ENCODE data around the gene PRKCI. TPM values are rescaled to one million over a fixed set of nuclear protein-coding genes. Genes with fewer than 3 reads are reported as not detected.
"Not testable (repeated sequence)": the region's sequence is repeated elsewhere in the genome, so short reads cannot be mapped to it uniquely, and the experiment has no call there.

PRKCI gene
- total RNA-seq, 2 donors from 2014 or later = 18.0 to 18.7 TPM

DNA sequence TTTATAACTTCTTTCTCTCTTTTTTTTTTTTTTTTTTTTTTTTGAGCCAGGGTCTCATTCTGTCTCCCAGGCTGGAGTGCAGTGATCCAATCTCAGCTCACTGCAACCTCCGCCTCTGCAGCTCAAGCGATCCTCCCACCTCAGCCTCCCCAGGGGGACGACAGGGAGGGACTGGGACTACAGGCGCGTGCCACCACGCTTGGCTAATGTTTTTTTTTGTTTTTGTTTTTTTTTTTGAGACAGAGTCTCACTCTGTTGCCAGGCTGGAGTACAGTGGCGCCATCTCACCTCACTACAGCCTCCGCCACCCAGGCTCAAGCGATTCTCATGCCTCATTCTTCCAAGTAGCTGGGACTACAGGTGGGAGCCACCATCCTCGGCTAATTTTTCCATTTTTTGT lies 17.7 kb upstream of the PRKCI start:
- Mint-ChIP-seq H3K4me3 (no peak overlapping the region), H3K27me3 (peaks cover 36% of the 10 kb centered on the region), H3K36me3 (ENCODE audit: low read depth) (peaks cover 2% of the 10 kb centered on the region), H3K4me1 (peaks cover 4% of the 10 kb centered on the region), H3K27ac (no peak overlapping the region)
- ATAC-seq = no peak
- DNase-seq = no peak
- H3K9me3 ChIP-seq (ENCODE audit: control insufficient read depth, low read length, poor library complexity, severe bottlenecking) = no peaks in the 10 kb centered on the region

DNA sequence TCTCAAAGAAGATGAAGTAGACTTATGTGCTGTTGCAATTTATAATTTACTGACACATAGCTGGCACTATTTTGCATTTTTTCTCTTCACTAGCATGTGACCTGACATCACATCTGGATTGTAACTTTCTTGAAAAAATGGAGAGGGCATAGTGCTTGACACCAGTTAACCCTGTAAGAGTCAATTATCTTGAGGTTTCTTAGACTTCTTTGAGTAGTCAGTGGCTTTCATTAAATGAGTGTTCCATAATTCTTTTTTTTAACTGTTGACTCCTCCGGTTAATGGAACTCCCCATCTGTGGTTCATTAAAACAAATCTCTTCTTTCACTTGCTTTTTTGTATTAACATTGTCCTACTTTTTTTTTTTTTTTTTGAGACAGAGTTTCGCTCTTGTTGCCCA lies 16.9 kb upstream of the PRKCI start:
- Mint-ChIP-seq H3K27me3 (peaks cover 44% of the 10 kb centered on the region), H3K4me1 (no peaks in the 10 kb centered on the region), H3K27ac (no peak overlapping the region), H3K4me3 (no peak overlapping the region), H3K36me3 (ENCODE audit: low read depth) (peaks cover 2% of the 10 kb centered on the region)
- ATAC-seq (no peak), DNase-seq (no peak)
- H3K9me3 ChIP-seq (ENCODE audit: control insufficient read depth, low read length, poor library complexity, severe bottlenecking) = no peaks in the 10 kb centered on the region

DNA sequence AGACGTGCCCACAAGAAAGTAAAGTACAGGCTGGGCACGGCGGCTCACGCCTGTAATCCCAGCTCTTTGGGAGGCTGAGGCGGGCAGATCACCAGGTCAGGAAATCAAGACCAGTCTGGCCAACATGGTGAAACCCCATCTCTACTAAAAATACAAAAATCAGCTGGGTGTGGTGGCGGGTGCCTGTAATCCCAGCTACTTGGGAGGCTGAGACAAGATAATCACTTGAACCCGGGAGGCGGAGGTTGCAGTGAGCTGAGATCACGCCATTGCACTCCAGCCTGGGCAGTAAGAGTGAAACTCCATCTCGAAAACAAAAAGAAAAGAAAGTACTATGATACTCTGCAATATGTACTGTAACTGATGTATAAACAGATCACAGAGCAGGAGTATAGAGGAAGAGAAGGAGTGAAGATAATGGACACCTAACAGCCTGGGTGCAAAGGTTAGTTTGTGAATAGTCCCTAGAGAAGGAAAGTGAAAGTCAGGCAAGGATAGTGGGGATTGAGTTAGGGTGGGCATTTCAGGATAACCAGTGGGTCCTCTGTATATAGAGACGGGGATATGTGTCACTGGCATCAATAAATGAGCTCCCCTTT lies 16.0 kb upstream of the PRKCI start:
- not testable (repeated sequence) for DNase-seq; ATAC-seq; H3K27ac Mint-ChIP-seq; H3K4me1 Mint-ChIP-seq; H3K36me3 Mint-ChIP-seq (ENCODE audit: low read depth); H3K9me3 ChIP-seq (ENCODE audit: control insufficient read depth, low read length, poor library complexity, severe bottlenecking); H3K4me3 Mint-ChIP-seq
- peaks cover 47% of the 10 kb centered on the region for H3K27me3 Mint-ChIP-seq

DNA sequence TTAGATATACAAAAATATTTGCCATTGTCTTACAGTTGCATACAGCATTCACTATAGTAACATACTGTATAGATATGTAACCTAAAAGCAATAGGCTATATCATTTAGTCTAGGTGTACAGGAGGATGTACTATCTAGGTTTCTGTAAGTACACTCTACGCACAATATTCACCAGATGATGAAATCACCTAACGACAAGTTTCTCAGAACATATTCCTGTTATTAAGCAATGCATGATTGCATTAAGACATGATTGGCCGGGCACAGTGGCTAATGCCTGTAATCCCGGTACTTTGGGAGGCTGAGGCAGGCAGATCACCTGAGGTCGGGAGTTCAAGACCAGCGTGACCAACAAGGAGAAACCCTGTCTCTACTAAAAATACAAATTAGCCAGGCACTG lies 14.5 kb upstream of the PRKCI start:
- Mint-ChIP-seq H3K27me3 (peaks cover 47% of the 10 kb centered on the region), H3K27ac (no peak overlapping the region), H3K36me3 (ENCODE audit: low read depth) (peaks cover 4% of the 10 kb centered on the region), H3K4me1 (no peaks in the 10 kb centered on the region), H3K4me3 (no peak overlapping the region)
- ATAC-seq (no peak), DNase-seq (no peak)
- no peaks in the 10 kb centered on the region for H3K9me3 ChIP-seq (ENCODE audit: control insufficient read depth, low read length, poor library complexity, severe bottlenecking)

DNA sequence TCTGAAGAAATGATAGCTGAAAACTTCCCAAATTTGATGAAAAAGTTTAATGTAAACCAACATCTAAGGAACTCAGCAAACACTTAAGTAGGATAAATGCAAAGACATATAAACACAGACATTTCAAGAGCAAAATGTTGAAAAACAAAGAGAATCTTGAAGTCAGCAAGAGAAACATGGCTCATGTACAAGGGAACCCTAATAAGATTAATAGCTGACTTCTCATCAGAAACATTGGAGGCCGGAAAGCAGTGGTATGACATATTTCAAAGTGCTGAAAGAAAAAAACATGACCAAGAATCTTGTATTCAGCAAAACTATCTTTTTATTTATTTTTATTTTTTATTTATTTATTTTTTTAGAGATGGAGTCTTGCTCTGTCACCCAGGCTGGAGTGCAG lies 10.6 kb upstream of the PRKCI start:
- no peaks in the 10 kb centered on the region for H3K4me1 Mint-ChIP-seq
- H3K4me3 Mint-ChIP-seq = no peak overlapping the region
- H3K27ac Mint-ChIP-seq = no peak overlapping the region
- H3K36me3 Mint-ChIP-seq (ENCODE audit: low read depth) = peaks cover 2% of the 10 kb centered on the region
- no peak for DNase-seq
- no peaks in the 10 kb centered on the region for H3K9me3 ChIP-seq (ENCODE audit: control insufficient read depth, low read length, poor library complexity, severe bottlenecking)
- ATAC-seq = no peak
- H3K27me3 Mint-ChIP-seq = peaks cover 18% of the 10 kb centered on the region

- Mint-ChIP-seq H3K4me1 (peaks cover 13% of the 10 kb centered on the region), H3K27ac (no peak overlapping the region), H3K36me3 (ENCODE audit: low read depth) (no peaks in the 10 kb centered on the region), H3K27me3 (no peaks in the 10 kb centered on the region), H3K4me3 (no peak overlapping the region)
- no peak for DNase-seq
- no peak for ATAC-seq
- no peaks in the 10 kb centered on the region for H3K9me3 ChIP-seq (ENCODE audit: control insufficient read depth, low read length, poor library complexity, severe bottlenecking)
These were observed 2.4 kb upstream of the PRKCI start for GRCh38 chr3:170219850-170220249.

- no peaks in the 10 kb centered on the region for H3K36me3 Mint-ChIP-seq (ENCODE audit: low read depth)
- H3K4me1 Mint-ChIP-seq = peaks cover 19% of the 10 kb centered on the region
- DNase-seq = no peak
- no peaks in the 10 kb centered on the region for H3K27me3 Mint-ChIP-seq
- peak overlapping the region; percentile 69 for H3K4me3 Mint-ChIP-seq
- H3K27ac Mint-ChIP-seq = no peak overlapping the region
- ATAC-seq = no peak
- no peaks in the 10 kb centered on the region for H3K9me3 ChIP-seq (ENCODE audit: control insufficient read depth, low read length, poor library complexity, severe bottlenecking)
These were observed 1.4 kb upstream of the PRKCI start for GRCh38 chr3:170220871-170221270.

DNA sequence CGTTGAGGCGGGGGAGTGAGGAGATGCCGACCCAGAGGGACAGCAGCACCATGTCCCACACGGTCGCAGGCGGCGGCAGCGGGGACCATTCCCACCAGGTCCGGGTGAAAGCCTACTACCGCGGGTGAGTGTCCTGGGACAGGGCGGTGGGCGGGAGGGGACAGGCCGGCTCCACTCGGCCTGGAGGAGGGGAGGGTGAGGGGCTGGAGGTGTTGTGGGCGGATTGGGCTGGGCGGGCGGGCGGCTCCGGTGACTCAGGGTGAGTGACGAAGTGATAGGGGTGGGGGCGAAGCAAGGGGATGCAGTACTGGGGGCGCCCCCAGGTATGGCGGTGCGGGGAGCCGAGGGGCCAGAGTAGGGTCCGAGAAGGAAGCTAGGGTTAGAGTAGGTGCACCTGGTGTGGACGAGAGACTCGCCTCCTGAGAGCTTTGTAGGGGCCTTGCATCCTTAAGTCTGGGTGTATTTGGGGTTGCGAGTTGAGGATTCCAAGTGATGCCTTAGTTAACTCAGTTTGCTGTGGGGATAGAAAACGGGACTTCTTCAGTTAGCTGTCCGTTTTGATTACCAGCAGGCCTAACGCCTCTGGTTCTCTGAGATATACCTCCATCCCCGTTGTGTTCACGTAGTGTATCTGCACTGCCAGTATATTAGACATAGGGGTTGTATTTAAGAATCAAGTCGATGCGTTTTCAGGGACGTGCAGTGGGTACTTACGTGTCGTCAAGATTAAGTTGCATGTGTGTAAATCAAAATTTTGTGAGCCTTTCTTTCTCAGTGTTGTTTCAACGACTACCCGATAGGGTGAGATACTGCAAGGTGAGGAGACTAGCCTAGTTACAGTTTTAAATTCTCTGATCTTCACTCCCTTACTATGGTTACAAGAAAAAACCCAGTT lies 670 bp downstream of the PRKCI start:
- H3K4me3 Mint-ChIP-seq = peak overlapping the region; percentile 94
- ATAC-seq (peak; percentile 42), DNase-seq (peak in 1 of 3 donors; percentile 7)
- peak overlapping the region; percentile 95 for H3K27ac Mint-ChIP-seq
- H3K36me3 Mint-ChIP-seq (ENCODE audit: low read depth) = no peaks in the 10 kb centered on the region
- H3K27me3 Mint-ChIP-seq = no peaks in the 10 kb centered on the region
- H3K4me1 Mint-ChIP-seq = peaks cover 32% of the 10 kb centered on the region
- no peaks in the 10 kb centered on the region for H3K9me3 ChIP-seq (ENCODE audit: control insufficient read depth, low read length, poor library complexity, severe bottlenecking)

- H3K27ac Mint-ChIP-seq = no peak overlapping the region
- ATAC-seq = no peak
- DNase-seq = no peak
- no peaks in the 10 kb centered on the region for H3K36me3 Mint-ChIP-seq (ENCODE audit: low read depth)
- no peaks in the 10 kb centered on the region for H3K27me3 Mint-ChIP-seq
- H3K4me1 Mint-ChIP-seq = peaks cover 37% of the 10 kb centered on the region
- no peak overlapping the region for H3K4me3 Mint-ChIP-seq
- no peaks in the 10 kb centered on the region for H3K9me3 ChIP-seq (ENCODE audit: control insufficient read depth, low read length, poor library complexity, severe bottlenecking)
These were observed 2.9 kb downstream of the PRKCI start for GRCh38 chr3:170225166-170225565.

DNA sequence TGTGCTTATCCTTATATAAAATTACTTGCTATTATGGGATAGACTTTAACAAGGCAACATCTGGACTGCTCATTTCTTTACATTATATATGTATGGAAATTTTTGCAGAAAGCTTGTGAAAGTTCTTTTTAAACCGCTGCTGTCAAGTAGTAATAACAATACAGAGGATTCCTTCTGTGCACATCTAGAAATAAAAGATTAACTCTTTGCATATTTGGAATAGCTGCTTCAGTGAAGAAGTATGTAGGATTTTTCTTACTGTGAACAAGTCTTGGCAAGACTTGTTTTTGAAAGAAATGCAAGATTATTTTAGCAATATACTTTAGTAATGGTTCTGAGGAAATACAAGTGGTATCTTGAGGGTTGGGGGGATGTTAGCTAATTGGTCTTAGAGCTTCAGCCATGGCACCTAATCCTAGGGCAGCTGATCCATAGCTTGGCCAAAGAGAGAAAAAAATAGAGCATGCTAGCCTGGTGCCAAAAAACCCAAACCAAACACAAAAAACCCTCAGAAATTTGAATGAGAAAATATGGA lies 4.3 kb downstream of the PRKCI start:
- H3K27ac Mint-ChIP-seq = no peak overlapping the region
- H3K9me3 ChIP-seq (ENCODE audit: control insufficient read depth, low read length, poor library complexity, severe bottlenecking) = no peaks in the 10 kb centered on the region
- no peaks in the 10 kb centered on the region for H3K27me3 Mint-ChIP-seq
- no peaks in the 10 kb centered on the region for H3K36me3 Mint-ChIP-seq (ENCODE audit: low read depth)
- H3K4me1 Mint-ChIP-seq = peaks cover 37% of the 10 kb centered on the region
- H3K4me3 Mint-ChIP-seq = no peak overlapping the region
- DNase-seq (no peak), ATAC-seq (no peak)

DNA sequence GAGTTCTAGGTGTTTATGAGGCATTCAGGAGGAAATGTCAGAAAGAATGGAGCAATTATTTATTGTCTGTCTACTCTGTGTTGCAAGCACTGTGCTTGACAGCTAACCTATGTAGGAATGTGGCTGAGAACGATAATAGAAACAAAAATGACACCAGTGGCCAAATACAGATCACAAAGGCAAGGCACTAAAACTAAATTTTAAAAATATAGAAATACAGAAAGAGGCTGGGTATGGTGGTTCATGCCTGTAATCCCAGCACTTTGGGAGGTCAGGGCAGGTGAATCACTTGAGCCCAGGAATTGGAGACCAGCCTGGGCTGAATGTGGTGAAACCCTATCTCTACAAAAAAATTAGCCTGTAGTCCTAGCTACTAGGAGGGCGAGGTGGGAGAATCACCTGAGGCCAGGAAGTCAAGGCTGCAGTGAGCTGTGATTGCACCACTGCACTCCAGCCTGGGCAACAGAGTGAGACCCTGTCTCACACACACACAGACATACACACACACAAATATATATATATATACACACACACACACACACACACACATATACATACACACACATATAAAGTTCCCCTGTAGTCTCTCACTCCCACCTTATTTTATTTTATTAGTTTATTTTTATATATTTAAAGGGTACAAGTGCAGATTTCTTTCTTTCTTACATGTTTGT lies 6.0 kb downstream of the PRKCI start:
- Mint-ChIP-seq H3K4me3 (no peak overlapping the region), H3K4me1 (peaks cover 31% of the 10 kb centered on the region), H3K36me3 (ENCODE audit: low read depth) (no peaks in the 10 kb centered on the region), H3K27me3 (no peaks in the 10 kb centered on the region), H3K27ac (peak overlapping the region; percentile 87)
- no peak for DNase-seq
- H3K9me3 ChIP-seq (ENCODE audit: control insufficient read depth, low read length, poor library complexity, severe bottlenecking) = no peaks in the 10 kb centered on the region
- no peak for ATAC-seq

- DNase-seq (no peak), ATAC-seq (no peak)
- H3K4me3 Mint-ChIP-seq = no peak overlapping the region
- H3K27me3 Mint-ChIP-seq = no peaks in the 10 kb centered on the region
- peaks cover 2% of the 10 kb centered on the region for H3K36me3 Mint-ChIP-seq (ENCODE audit: low read depth)
- no peaks in the 10 kb centered on the region for H3K9me3 ChIP-seq (ENCODE audit: control insufficient read depth, low read length, poor library complexity, severe bottlenecking)
- H3K4me1 Mint-ChIP-seq = peaks cover 15% of the 10 kb centered on the region
- H3K27ac Mint-ChIP-seq = no peak overlapping the region
These were observed 10.0 kb downstream of the PRKCI start for GRCh38 chr3:170232266-170232665.

DNA sequence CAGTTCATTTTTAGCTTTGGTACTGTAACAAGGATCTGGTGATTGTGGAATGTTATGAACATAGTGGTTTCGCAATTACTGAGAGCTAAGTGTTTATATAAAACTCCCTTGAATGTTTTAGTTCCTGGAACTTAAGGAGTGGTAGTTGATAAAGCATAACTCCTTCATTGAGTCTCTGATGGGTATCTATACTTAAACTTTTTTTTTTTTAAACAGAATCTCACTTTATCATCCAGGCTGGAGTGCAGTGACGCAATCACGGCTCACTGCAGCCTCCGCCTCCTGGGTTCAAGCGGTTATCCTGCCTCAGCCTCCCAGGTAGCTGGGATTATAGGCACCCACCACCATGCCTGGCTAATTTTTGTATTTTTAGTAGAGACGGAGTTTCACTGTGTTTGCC lies 11.3 kb downstream of the PRKCI start:
- Mint-ChIP-seq H3K4me1 (peaks cover 7% of the 10 kb centered on the region), H3K27me3 (no peaks in the 10 kb centered on the region), H3K4me3 (no peak overlapping the region), H3K36me3 (ENCODE audit: low read depth) (peaks cover 2% of the 10 kb centered on the region), H3K27ac (no peak overlapping the region)
- DNase-seq (no peak), ATAC-seq (no peak)
- H3K9me3 ChIP-seq (ENCODE audit: control insufficient read depth, low read length, poor library complexity, severe bottlenecking) = no peaks in the 10 kb centered on the region
